ENCODE data around the gene OR2B2. TPM values are rescaled to one million over a fixed set of nuclear protein-coding genes. Genes with fewer than 3 reads are reported as not detected.

OR2B2 gene
- total RNA-seq, 1 experiment from 2014 or later = not detected

DNA sequence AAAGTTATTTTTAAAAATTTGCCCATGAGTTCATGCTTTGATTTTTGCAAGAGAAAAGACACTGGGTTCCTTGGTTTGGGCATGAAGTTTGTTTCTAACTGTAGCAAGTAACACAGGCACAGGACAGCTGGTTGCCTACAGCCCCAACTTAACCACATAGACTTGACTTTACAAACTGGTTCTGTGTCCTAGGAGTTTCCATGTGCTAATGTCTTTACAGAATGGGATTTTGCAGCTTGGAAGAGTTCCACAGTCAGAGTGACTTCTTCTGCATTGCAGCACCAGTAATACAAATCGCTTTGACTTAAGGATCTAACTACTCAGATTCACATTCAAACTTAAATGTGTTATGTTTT lies 44.3 kb downstream of the OR2B2 start (continued):
- TF ChIP-seq, protein P1, sequence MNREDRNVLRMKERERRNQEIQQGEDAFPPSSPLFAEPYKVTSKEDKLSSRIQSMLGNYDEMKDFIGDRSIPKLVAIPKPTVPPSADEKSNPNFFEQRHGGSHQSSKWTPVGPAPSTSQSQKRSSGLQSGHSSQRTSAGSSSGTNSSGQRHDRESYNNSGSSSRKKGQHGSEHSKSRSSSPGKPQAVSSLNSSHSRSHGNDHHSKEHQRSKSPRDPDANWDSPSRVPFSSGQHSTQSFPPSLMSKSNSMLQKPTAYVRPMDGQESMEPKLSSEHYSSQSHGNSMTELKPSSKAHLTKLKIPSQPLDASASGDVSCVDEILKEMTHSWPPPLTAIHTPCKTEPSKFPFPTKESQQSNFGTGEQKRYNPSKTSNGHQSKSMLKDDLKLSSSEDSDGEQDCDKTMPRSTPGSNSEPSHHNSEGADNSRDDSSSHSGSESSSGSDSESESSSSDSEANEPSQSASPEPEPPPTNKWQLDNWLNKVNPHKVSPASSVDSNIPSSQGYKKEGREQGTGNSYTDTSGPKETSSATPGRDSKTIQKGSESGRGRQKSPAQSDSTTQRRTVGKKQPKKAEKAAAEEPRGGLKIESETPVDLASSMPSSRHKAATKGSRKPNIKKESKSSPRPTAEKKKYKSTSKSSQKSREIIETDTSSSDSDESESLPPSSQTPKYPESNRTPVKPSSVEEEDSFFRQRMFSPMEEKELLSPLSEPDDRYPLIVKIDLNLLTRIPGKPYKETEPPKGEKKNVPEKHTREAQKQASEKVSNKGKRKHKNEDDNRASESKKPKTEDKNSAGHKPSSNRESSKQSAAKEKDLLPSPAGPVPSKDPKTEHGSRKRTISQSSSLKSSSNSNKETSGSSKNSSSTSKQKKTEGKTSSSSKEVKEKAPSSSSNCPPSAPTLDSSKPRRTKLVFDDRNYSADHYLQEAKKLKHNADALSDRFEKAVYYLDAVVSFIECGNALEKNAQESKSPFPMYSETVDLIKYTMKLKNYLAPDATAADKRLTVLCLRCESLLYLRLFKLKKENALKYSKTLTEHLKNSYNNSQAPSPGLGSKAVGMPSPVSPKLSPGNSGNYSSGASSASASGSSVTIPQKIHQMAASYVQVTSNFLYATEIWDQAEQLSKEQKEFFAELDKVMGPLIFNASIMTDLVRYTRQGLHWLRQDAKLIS (CRISPR knock-in tag; IDR thresholded peaks at IDR 0.05; ENCODE audit: borderline replicate concordance) = no peak
- TF ChIP-seq ELF4 (CRISPR knock-in tag; IDR thresholded peaks at IDR 0.05; ENCODE audit: low read depth) (no peak), SMAD4 (CRISPR knock-in tag; IDR thresholded peaks at IDR 0.05) (no peak)

DNA sequence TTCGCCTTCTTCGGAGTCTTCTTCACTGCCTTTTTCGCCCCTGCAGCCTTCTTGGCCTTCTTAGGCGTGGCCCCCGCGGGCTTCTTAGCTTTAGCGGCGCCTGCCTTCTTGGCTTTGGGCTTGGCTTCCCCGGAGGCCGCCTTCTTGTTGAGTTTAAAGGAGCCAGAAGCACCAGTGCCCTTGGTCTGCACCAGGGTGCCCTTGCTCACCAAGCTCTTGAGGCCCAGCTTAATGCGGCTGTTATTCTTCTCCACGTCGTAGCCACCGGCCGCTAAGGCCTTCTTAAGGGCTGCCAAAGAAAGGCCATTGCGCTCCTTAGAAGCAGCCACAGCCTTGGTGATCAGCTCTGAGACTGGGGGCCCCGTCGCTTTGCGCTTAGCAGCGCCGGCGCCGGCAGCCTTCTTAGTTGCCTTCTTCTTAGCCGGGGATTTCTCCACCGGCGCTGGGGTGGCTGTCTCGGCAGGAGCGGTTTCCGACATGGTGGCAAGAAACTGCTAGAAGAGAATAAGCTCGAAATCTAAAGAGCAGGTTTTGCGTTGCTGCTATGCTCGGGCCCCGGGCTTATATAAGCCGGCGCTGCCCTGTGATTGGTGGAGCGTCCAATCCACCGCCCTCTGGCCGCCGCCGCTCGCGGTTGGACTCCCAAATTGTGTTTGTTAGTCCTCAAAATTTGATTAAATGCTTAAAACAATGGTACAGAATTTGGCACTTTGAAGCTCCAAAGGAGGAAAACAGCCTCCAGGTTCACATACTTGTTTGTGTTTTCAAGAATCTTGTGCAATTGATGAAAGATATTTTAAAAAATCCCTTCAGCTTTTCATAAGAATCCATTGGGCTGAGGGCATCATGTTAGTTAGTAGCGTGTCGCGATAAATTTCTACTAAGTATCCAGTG lies 44.9 kb downstream of the OR2B2 start:
- Mint-ChIP-seq H3K9me3 (peaks cover 13% of the 10 kb centered on the region), H3K36me3 (peaks cover 11% of the 10 kb centered on the region; the same call in 1 of the 2 replicates), H3K4me3 (peak overlapping the region; percentile 97), H3K27me3 (ENCODE audit: low read depth) (peaks cover 4% of the 10 kb centered on the region; the same call in 1 of the 2 replicates), H3K4me1 (peaks cover 42% of the 10 kb centered on the region), H3K27ac (peak overlapping the region; percentile 100)
- ATAC-seq (peak; percentile 32), DNase-seq (ENCODE audit: low spot score) (peak; percentile 87)
- CTCF ChIA-PET = interaction anchor here (1.3 to 4.3 kb wide), 4 partner anchors 22 to 29 kb away, joined by 5 to 17 read pairs (median 5); a partner anchor contains a TSS
- POLR2A ChIA-PET = interaction anchor here (0.5 to 12.2 kb wide), 38 partner anchors 7 to 1846 kb away, joined by 3 to 817 read pairs (median 12); a partner anchor contains a TSS
- TF ChIP-seq IRF2 (CRISPR knock-in tag; IDR thresholded peaks at IDR 0.05; ENCODE audit: borderline replicate concordance, low read depth) = peak; percentile 81; the same call in 1 of the 2 replicates
- TF ChIP-seq ETV6 (CRISPR knock-in tag; IDR thresholded peaks at IDR 0.05) = peak; percentile 19; the same call in 1 of the 2 replicates
- no peak for TF ChIP-seq CBFB (CRISPR knock-in tag; IDR thresholded peaks at IDR 0.05; ENCODE audit: low read depth)
- TF ChIP-seq NFE2L1 (CRISPR knock-in tag; IDR thresholded peaks at IDR 0.05) = 0 out of 2 replicates have a peak, but pooled peaks have one; percentile 23
- TF ChIP-seq SOX15 (CRISPR knock-in tag; IDR thresholded peaks at IDR 0.05) = no peak
- peak; percentile 47; the same call in 1 of the 2 replicates for TF ChIP-seq ZBTB21 (CRISPR knock-in tag; IDR thresholded peaks at IDR 0.05; ENCODE audit: borderline replicate concordance)
- peak; percentile 79; the same call in 1 of the 2 replicates for TF ChIP-seq CREM (CRISPR knock-in tag; IDR thresholded peaks at IDR 0.05)
- TF ChIP-seq NFATC4 (CRISPR knock-in tag; IDR thresholded peaks at IDR 0.05) = peak; percentile 43; the same call in 1 of the 2 replicates
- TF ChIP-seq SMAD3 (CRISPR knock-in tag; IDR thresholded peaks at IDR 0.05; ENCODE audit: borderline replicate concordance) = 0 out of 2 replicates have a peak, but pooled peaks have one; percentile 65
- TF ChIP-seq TCF7 (CRISPR knock-in tag; IDR thresholded peaks at IDR 0.05; ENCODE audit: low read depth) = no peak
- no peak; the same call in none of the 2 replicates for TF ChIP-seq ZNF671 (CRISPR knock-in tag; IDR thresholded peaks at IDR 0.05)
- TF ChIP-seq TP53 (CRISPR knock-in tag; IDR thresholded peaks at IDR 0.05) = peak; percentile 84
- TF ChIP-seq, protein P2, sequence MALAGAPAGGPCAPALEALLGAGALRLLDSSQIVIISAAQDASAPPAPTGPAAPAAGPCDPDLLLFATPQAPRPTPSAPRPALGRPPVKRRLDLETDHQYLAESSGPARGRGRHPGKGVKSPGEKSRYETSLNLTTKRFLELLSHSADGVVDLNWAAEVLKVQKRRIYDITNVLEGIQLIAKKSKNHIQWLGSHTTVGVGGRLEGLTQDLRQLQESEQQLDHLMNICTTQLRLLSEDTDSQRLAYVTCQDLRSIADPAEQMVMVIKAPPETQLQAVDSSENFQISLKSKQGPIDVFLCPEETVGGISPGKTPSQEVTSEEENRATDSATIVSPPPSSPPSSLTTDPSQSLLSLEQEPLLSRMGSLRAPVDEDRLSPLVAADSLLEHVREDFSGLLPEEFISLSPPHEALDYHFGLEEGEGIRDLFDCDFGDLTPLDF (CRISPR knock-in tag; IDR thresholded peaks at IDR 0.05) = peak; percentile 17; the same call in 1 of the 2 replicates
- no peak for TF ChIP-seq ZNF423 (CRISPR knock-in tag; IDR thresholded peaks at IDR 0.05)
- no peak for TF ChIP-seq JAZF1 (CRISPR knock-in tag; IDR thresholded peaks at IDR 0.05)
- no peak for TF ChIP-seq ZNF396 (CRISPR knock-in tag; IDR thresholded peaks at IDR 0.05; ENCODE audit: borderline replicate concordance)
- no peak for TF ChIP-seq ZNF121 (CRISPR knock-in tag; IDR thresholded peaks at IDR 0.05)
- TF ChIP-seq, protein P3, sequence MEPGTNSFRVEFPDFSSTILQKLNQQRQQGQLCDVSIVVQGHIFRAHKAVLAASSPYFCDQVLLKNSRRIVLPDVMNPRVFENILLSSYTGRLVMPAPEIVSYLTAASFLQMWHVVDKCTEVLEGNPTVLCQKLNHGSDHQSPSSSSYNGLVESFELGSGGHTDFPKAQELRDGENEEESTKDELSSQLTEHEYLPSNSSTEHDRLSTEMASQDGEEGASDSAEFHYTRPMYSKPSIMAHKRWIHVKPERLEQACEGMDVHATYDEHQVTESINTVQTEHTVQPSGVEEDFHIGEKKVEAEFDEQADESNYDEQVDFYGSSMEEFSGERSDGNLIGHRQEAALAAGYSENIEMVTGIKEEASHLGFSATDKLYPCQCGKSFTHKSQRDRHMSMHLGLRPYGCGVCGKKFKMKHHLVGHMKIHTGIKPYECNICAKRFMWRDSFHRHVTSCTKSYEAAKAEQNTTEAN (CRISPR knock-in tag; IDR thresholded peaks at IDR 0.05) = no peak
- TF ChIP-seq CREB1 (CRISPR knock-in tag; IDR thresholded peaks at IDR 0.05) = no peak; the same call in 1 of the 2 replicates
- no peak for TF ChIP-seq MXD4 (CRISPR knock-in tag; IDR thresholded peaks at IDR 0.05; ENCODE audit: borderline replicate concordance)
- no peak for TF ChIP-seq ZNF263 (CRISPR knock-in tag; IDR thresholded peaks at IDR 0.05; ENCODE audit: low read depth)
- no peak for TF ChIP-seq NR3C1 (CRISPR knock-in tag; conservative IDR thresholded peaks at IDR 0.05; ENCODE audit: low read depth)
- peak; percentile 67; the same call in 1 of the 2 replicates for TF ChIP-seq ESRRA (CRISPR knock-in tag; IDR thresholded peaks at IDR 0.05; ENCODE audit: borderline replicate concordance)
- TF ChIP-seq, protein P4, sequence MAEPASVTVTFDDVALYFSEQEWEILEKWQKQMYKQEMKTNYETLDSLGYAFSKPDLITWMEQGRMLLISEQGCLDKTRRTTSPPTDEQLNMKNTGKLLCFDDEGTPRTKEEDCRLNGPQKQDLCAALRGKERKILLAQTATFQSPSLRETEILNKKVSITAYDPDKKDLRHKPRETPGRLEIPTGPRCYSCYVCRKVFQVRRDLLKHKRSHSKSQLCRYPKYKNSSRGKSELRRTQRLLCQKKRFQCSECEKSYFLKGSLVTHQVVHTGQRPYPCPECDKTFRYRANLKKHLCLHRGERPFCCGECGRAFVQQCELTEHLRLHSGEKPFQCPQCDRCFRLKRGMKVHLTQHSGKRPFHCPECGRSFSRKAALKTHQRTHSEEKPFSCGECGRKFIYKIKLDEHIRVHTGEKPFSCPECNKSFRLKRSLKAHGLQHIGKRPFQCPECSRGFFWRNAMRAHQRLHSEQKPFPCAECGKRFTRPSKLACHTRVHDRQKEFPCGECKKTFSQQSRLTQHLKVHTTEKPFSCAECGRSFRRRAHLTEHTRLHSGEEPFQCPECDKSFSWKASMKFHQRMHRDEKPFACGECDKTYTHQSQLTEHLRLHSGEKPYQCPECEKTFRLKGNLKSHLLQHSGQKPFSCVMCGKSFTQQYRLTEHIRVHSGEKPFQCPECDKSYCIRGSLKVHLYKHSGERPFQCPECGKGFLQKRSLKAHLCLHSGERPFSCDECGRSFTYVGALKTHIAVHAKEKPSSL (CRISPR knock-in tag; conservative IDR thresholded peaks at IDR 0.05) = no peak; the same call in 1 of the 2 replicates
- 0 out of 2 replicates have a peak, but pooled peaks have one; percentile 79 for TF ChIP-seq PRRX2 (CRISPR knock-in tag; IDR thresholded peaks at IDR 0.05)
- peak; percentile 79 for TF ChIP-seq MYBL2 (CRISPR knock-in tag; IDR thresholded peaks at IDR 0.05)

Measured in WTC11 (cell line).